Stimulated activated CD4-positive, alpha-beta T cell treated with anti-CD3 and anti-CD28 coated beads, Interleukin-12 subunit alpha, Interleukin-12 subunit beta, amount 100 ng/mL, for 48 hours (primary cell): Measurements from ENCODE around the gene CHST11.
A peak's percentile ranks its signal among the peaks of the same experiment; 100 is the strongest.
"Not testable (repeated sequence)": the region's sequence is repeated elsewhere in the genome, so short reads cannot be mapped to it uniquely, and the experiment has no call there.

Experiments
- DNase-seq, 3 donors: peaks; one replicate each; pipeline ENCODE4 v3.0.0-alpha.2; 2020; ENCODE audit warnings: low read depth in 2 of 3, low spot score in 1 of 3

CHST11 gene

DNA sequence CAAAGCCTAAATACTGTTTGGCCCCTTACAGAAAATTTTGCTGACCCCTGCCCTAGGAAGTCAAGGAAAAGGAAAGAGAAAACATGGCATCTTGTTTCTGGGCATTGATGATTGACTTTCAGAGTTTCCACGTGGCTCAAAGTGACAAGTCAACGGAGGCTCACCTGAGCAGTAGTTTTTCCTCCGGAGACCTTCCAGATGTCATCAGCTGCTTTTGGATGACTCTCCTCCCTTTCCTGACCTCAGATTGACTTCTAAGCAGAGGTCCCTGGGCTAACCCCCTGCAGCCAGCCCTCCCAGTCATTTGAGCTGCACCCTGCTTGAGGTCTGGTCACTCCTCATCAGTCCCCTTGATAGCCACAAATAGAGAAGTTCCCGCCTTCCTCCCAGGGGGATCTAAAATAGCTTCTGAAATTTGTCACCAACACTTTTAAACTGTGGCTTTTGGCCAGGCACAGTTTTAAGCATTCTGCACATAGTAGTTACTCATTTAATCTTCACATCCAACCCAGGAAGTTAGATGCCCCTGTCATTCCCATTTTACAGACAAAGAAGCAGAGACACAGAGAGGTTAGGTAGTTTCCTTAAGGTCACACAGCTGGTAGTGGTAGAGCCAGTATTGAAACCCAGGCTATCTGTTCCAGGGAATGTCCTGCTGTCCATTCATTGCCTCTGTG, 143.4 kb downstream of the CHST11 start:
- no peak for DNase-seq

DNA sequence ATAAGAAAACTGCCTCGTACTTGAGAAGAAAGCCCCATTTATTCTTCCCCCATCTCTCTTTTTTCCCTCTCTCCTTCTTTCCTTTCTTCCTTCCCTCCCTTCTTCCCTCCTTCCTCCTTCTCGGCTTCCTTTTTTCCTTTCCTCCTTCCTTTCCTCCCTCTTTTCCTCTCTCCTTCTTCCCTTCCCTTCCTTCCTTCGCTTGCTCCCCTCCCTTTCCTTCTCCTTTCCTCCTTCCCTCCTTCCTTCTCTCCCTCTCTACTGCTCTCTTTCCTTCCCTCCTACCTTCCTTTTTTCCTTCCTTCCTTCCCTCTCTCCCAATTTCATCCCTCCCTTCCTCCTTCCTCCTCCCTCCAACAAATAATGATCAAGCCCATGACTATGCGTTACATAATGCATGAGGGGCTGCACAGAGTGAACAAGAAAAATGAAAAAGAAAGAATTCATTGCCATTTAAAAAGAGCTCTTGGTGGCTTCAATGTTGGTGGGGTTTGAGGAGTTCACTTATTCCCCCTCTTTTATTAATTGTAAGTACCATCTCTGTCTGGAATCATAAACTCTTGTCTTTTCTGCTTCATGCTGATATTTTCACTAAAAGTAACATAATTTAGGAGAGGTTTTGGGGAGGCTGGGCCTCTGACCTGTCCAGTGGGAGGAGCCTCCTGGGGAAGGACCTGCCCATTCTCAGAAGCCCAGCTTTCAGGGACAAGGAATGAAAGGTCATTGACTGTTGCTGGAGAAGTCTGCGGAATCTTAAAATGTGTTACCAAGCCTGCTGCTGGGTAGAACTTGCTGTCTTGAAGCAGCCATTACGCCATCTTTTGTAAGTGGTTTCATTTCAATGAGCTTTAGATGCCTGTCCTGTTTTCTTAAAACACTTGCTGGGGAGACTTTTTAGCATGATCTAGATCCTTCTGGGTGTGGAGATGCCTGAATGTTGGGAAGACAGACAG, 144.3 kb downstream of the CHST11 start:
- no peak for DNase-seq

DNA sequence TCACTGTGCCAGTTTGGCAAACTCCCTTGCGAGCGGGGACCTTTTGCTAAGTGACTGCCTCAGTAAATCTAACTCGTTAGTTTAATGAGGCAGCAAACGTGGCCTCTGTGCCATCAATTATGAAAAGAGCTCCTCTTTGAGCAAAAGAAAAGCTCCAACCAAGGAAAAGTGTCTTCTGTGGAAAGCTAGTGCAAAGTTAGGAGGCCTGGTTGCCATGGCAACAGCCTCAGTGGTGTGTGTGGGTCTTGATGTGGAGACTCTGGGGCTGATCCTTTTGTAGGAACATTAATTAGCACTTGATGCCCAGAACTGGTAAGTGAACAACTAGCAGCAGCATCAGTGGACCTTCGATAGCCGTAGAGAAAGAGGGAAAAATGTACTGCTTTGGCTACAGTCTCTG, 145.7 kb downstream of the CHST11 start:
- no peak for DNase-seq

DNA sequence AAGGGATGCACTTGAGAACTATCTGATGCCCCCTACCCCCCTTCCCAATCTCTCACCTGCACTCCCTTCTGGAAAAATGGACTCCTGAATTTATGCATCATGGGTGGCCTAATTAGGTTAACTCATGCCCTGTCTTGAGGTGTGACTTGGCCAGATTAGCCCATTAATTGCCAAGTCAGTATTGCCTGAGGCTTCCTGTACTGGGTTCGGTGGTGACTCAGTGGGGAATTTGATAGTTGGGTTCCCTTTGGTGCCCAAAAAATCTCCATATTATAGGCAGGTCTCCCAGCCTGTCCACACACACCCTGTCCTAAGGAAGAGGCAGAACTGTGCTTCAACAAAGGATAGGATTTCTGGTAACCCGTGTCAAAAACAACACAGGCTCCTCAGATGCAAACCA, 146.1 kb downstream of the CHST11 start:
- no peak for DNase-seq

DNA sequence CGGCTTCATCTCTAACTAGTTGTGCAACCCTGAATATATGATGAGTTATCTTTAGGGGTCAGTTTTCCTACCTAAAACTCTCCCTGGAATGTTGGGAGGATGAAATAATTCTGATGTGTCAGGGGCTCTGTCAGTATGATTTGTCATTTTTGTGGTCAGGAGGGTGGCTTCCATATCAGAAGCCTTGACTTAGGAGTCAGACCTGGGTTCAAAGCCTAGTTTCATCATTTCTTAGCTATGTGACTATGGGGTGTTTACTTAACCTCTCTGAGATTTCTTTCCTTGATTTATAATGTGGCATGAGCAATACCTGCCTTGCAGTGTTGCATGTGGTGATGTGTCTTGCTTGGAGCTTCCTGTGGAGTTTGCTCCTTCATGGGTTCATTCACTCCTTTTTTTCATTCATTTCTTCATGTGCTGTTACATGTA, 146.8 kb downstream of the CHST11 start:
- no peak for DNase-seq

DNA sequence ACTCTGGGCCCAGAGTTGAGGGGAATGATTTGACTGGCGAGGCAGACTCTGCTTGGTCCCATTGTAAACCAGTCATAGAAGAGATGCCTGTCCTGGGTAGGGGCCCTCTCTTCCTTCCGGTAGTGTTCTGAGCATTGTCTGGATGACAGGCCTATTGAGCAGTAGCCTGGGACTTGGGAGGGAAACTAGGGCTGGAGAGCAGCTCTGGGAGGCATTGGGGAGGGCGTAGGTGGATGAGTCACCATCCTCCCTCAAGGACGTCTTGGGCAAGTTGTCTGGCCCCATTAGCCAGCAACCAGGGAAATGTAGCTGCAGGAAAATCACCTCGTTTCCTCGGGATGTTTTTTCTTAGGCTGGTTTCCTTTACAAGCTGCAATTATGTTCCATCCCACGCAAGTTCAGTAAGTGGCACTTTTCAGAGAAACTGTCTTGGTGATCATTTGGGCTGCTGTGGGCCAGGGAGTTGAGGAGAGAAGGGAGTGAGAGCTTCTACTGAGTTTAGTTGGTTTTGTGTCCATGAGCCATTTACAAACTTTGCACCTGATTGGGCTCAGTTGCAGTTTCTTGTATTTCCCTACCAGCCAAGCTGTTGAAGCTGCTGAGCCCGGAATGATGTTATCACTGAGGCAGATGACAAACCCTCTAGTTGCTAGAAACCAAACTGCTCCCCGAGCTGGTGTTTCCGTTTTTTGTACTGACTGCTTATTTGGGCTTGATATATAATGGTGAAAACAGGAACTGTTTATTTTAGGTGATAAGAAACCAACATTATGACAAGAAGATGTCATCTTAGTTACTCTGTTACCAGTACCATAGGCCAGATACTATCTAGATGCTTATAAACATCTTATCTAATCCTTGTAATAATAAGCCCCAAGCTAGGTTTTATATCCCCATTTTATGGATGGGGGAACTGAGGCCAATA, 147.6 kb downstream of the CHST11 start:
- peak; percentile 33 to 50 (median 38) for DNase-seq

DNA sequence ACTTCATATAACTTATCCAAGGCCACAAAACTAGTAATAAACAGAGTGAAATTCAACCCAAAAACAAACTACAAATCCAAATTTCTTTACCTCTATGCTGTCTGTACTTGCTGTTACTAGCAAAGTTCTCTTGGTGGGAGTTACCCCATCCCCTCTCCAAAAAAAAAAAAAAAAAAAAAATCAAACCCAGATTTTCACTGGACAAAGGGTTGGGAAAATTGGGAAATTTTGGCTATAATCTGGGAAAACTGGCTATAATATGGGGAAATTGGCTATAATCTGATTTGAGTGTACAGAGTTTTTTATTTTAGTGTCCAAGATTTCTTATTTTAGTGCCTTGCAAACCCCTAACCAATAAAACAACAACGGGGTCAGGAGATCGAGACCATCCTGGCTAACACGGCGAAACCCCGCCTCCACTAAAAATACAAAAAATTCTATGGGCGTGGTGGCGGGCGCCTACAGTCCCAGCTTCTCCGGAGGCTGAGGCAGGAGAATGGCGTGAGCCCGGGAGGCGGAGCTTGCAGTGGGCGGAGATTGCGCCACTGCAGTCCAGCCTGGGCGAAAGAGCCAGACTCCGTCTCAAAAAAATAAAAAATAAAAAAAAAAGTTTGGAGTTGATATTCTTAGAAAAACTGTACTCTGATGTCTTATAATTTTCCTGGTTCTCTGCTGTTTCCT, 148.4 kb downstream of the CHST11 start:
- DNase-seq: no peak

DNA sequence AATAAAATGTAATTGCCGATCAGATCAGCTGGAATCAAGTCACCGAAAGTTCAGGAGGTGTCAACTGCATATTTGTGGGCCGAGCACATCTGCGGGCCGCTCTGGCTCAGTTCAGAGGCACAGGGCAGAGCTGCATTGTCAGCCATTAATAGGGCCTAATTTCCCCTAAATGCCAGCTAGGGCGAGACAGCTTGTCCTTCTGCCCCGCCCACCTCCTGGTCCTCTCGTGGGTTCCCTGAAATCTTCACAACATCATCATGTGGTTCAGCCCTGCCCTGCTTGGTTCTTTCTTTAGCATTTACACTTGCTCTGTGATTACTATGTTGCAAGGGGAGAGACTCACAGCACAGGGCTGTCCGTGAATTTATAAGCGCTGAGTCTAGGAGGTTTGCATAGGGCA, 148.9 kb downstream of the CHST11 start:
- no peak for DNase-seq

DNA sequence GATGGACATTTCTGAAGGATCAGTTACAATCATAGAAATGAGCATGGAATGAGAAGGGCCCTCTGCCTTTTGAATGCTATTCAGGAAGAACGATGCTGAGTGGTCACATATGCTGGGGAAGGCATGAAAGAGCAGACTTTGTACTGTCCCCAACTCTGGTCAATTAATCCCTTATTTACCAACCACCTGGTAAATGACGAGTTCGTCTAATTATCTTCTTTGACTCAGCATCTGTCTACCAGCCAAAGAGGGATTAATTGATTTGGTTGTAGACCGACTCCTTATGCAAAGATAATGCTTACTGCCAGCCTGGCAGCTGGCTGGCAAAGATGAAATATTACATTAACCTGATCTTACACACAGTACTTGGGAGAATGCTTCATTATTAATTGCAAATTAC, 152.2 kb downstream of the CHST11 start:
- no peak for DNase-seq

DNA sequence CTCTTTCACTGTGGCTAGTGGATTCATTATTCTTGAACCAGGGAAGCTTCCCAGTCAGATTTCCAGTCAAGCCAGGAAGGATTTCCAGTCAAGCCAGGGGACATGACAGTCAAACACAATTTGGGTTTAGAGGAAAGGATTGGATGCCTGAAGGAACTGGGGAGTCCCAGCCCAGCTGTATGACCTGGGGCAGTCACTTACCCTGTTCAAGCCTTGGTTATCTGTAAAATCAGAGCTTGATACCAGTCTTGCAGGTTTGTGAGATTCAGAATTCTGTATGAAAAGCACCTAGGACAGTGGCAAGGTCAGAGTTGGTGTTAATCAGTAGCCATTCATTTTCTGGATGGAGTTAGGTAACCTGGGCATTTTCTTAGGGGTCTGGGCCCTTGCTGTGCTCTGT, 152.7 kb downstream of the CHST11 start:
- DNase-seq: no peak

DNA sequence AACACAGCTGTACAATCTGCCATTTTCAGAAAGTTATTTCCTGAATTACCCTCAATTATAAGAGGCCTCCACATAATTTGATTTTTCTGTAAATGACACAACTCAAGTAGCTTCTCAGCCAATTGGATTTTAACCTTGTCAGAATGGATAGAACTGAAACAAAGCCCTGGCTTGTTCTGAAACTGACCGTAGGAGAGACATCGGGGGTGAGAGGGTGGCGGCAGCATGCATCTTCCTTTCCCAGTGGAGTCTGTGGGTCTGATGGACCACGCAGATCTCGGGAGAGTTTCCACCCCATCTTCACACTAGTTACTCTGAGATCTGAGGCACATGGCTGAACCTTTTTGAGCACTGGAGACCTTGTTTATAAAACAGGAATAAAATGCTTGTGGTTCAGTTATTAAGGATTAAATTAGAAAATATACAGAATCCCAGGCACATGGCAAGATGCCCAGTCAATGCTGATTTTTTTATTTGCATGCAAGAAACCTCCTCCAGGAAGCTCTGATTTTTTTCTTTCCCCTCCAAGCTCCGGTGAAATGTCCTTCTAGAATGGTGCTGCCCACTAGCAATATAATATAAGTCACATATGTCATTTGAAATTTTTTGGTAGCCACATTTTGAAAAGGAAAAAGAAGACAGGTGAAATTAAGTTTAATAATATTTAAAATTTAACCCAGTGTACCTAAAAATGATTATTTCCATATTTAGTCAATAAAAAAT, 153.9 kb downstream of the CHST11 start:
- DNase-seq: no peak

DNA sequence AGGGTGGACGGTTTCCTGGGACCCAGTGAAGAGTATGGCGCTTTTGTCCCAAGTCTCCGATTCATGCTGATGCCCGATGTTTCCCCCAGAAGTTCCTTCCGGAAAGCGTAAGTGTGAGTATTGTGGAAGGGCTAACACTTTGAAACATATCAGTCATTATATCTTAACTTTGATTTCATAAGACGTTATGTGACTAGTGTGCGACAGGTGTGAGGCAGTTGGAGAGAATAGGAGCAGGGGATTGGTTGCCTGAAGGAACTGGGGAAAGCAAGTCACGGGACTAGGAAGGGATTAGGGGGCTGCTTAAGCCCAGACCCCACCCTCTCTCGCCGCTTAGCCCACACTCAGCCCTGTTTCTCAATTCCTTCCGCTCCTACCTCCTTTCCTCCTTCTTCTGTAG, 154.9 kb downstream of the CHST11 start:
- no peak for DNase-seq

DNA sequence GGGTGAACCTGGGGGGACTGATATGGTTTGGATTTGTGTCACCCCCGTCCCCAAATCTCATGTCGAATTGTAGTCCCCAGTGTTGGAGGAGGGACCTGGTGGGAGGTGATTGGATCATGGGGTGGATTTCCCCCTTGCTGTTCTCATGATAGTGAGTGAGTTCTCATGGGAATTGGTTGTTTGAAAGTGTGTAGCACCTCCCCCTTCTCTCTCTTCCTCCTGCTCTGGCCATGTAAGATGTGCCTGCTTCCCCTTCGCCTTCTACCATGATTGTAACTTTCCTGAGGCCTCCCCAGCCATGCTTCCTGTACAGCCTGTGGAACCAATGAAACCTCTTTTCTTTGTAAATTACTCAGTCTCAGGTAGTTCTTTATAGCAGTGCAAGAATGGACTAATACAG, 156.6 kb downstream of the CHST11 start:
- DNase-seq: not testable (repeated sequence)

DNA sequence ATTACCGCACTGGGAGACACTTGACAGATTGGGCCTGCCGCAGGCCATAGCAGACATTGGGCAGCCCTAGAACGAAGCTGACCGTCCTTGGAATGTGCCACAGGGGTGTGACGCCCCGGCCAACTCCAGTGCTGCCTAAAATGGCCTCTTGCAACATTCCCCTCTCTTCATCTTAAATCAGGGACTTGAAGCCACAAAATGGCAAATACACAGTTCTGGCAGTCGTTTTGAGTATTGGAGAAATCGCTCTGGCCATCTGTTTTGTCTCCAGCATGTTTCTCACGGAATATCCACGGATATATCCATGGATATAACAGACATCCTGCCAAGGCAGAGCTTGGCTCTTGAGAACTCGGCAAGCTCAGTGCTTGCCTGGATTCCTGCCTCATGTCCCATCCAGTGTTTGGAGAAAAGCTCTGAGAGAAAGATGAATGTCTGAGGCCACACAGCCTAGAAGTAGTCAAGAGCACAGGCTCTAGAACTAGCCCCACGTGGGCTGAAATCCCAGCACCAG, 158.4 kb downstream of the CHST11 start:
- DNase-seq: no peak

DNA sequence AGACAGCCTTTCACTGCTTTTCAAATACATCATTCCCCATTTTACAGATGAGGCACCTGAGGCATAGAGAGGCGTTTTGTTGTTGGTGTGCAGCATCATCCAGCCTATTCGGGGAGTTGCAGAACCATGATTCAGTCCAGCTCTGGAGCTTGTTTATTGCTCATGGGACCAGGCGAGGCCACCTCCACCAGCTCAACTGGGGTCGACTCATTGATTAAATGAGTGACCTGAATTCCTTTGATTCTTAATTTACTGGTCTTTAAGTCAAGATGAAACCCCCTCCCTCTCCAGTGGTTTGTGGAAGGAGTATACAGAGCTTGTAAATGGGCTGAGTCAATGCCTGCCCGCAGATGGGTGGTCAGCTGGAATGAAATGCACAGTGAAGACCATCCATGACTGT, 161.9 kb downstream of the CHST11 start:
- no peak for DNase-seq

DNA sequence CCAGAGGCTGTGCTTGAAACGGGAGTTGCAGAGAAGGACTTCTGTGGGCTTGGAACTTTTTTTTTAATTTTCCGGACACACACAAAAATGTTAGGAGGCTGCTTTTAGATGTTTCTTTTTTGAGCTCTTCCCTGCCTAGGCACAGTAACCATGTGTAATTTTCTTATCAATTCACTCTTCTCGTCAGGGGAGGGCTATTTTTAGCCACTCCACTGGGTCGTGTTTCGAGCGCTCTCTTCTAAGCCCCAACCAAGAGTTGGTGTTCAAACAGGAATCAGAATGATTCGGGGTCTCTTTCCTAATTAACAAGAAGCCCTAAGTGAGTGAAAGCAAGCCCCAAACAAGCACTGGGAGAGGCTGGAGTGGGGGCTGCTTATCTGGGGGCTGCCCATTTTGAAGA, 162.6 kb downstream of the CHST11 start:
- no peak for DNase-seq

DNA sequence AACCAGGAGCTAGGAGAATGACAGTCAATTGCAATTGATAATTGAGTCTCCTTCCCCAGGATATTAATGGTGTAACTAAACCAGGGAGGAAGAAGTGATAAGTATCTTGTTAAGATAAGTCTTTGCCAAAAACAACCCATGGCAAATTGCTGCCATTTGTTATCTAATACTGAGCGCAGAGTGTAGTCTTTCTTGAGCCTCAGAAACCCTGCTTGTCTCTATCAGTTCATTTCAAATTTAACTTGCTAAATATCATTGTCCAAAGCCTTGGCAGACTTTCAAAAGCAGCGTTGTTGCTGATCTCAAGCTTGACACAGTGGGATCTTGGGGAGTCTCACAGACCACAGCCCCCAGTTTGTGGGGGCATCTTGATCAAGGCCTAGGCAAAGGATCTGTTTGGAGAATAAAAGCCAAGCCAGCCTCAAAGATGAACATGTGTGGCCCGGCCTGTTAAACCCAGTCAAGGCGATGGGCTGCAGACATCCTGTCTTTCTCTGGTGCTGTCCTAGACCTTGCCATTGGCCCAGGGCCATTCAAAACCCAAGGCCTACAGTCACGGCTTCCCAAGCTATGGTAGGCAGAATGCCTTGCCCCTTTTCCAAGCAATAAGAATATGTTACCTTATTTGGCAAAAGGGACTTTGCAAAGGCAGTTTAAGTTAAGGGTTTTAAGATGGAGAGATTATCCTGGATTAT, 164.2 kb downstream of the CHST11 start:
- no peak for DNase-seq

DNA sequence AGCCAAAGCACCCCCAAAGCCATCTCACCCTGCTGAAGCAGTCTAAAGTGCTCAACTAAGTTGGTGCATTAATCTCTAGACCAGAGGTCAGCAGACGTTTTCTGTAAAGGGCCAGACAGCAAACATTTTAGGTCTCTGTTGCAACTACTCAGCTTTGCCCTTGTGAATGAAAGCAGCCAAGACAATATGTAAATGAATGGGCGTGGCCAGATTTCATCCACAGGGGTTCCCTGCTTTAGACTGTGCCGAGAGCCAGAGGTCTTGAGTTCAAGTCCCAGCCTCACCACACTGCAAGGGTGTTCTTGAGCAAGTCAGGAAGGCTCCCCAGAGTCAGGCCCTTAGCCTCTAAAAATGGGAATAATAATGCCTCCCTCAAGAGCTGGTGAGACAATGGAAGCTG, 166.2 kb downstream of the CHST11 start:
- no peak for DNase-seq

DNA sequence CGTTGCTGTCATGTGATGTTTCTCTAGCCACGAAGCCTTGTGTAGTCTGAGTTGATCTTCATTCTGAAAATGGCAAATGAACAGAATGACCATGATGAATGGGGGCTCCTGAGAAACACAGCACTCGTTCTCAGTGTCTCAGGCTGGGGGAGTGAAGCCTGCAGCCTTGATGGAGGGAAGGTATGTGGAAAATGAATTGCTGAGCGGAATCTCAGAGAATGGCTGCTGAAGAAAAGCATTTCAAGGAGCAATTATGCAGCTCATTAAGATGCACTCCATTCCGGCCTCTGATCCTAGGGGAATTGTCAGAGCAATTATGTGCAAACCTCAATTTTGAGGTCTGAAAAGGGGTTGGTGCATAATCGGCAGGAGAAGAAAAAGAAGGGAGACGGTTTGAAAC, 167.1 kb downstream of the CHST11 start:
- DNase-seq: no peak
